Esophagus squamous epithelium (tissue), 5 donors: Measurements from ENCODE around the gene FNBP1L. TPM values are rescaled to one million over a fixed set of nuclear protein-coding genes. Genes with fewer than 3 reads are reported as not detected.
"Not testable (repeated sequence)": the region's sequence is repeated elsewhere in the genome, so short reads cannot be mapped to it uniquely, and the experiment has no call there.

ENCODE experiments used
- DNase-seq: peaks from one replicate; lab custom pipeline; 2025; lab: John Stamatoyannopoulos, UW
- H3K27ac ChIP-seq, 4 donors: fragments of 200-600 bp; sonication (generic); one replicate each; pipeline ENCODE4 v1.5.1; 2016 to 2019; ENCODE audit warnings: mild to moderate bottlenecking in 1 of 4
- H3K27me3 ChIP-seq, 4 donors: fragments of 200-600 bp; sonication (generic); 1 replicate in 3 of 4; 2 replicates in 1 of 4; pipeline versions ENCODE4 v1.5.1 to v1.6.0; 2017 to 2021; ENCODE audit warnings: antibody characterized with exemption in 1 of 4
- H3K36me3 ChIP-seq, 3 donors: fragments of 200-600 bp; sonication (generic); one replicate each; pipeline ENCODE4 v1.5.1; 2016 to 2019
- H3K4me1 ChIP-seq, 3 donors: fragments of 200-600 bp; sonication (generic); one replicate each; pipeline ENCODE4 v1.5.1; 2017 to 2019
- H3K4me3 ChIP-seq, 4 donors: fragments of 200-600 bp; sonication (generic); 1 replicate in 3 of 4; 2 replicates in 1 of 4; pipeline ENCODE4 v1.5.1; 2016 to 2019; ENCODE audit warnings: mild to moderate bottlenecking in 2 of 4, moderate library complexity in 1 of 4
- H3K9me3 ChIP-seq, 3 donors: fragments of 200-600 bp; sonication (generic); one replicate each; pipeline ENCODE4 v1.5.1; 2016 to 2019
- POLR2A ChIP-seq, 4 donors: fragments of 450-650 bp; IDR thresholded peaks; one replicate each; pipeline ENCODE4 v1.6.1; 2017; ENCODE audit warnings: antibody characterized with exemption in 4 of 4, mild to moderate bottlenecking in 4 of 4, moderate library complexity in 3 of 4
- WGBS, 2 donors: methylation state at CpG; one replicate each; pipeline ENCODE4 v1.1.5; 2018; 5-methylcytosine and 5-hydroxymethylcytosine counted together
- intact Hi-C: fragments of 100-400 bp; cut with DNase I; formaldehyde crosslinking; loops from one replicate; pipeline ENCODE4 v1.15.0; 2022
- total RNA-seq, 4 donors: library from RNA; depleted of rRNA; stranded (reverse); fragments of >200 nt; gene quantifications; one replicate each; pipeline ENCODE4 v1.1.0, GENCODE V29; 2016
- TF ChIP-seq, protein P1 (sequence below), 6 experiments: fragments of 450-650 bp in 4 of 6; fragments of 200-600 bp in 2 of 6; sonication (generic) in 2 of 6; IDR thresholded peaks; one replicate each; pipeline ENCODE4 v1.5.1; 2016 to 2019; ENCODE audit warnings: antibody characterized with exemption in 6 of 6, mild to moderate bottlenecking in 4 of 6, moderate library complexity in 4 of 6
- donor health status: DM: yes; HTN: yes; CAD: no.

Gene FNBP1L
- total RNA-seq, 4 donors from 2014 or later: 7.5 to 14.2 (median 9.0) TPM

DNA sequence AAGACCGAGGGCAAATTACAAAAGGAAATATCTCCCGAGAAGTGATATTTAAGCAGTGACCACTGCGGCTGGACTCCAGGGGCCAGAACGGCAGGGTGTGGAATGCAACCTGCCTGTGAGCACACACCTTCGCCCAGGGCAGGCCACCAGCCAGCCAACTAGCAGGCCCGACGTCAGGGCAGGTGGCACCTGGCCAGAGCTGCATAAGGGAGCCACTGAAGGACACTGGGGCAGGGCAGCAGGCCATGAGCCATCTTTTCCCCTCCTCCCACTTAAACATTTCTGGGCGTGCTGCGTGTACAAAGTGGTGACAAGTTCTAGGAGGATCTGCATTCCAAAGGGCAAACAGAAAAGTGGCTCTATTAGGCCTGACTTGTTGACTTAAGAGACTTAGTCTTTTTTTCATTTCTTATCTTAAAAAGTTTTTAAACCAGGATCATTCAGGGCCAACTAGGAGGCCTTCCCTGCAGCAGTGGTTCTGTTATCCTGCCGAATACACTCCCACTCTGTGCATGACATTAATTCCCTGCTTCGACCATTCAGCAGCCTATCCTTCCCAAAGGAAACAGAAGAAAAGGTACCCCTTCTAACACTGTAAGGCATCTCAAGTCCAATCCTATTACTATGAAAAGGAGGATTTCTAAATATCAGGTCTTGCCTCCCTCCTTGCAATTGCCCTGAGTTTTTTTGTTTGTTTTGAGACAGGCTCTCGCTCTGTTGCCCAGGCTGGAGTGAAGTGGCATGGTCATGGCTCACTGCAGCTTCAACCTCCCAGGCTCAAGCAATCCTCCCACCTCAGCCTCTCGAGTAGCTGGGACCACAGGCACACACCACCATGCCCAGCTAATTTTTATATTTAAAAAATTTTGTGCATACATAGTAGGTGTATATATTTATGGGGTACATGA lies 137.4 kb downstream of the FNBP1L start:
- WGBS, 2 donors: 48 to 72% methylated on average over 11 to 12 of the region's 13 CpGs
- DNase-seq: no peak
- TF ChIP-seq POLR2A (IDR thresholded peaks at IDR 0.05): no peak
- TF ChIP-seq, protein P1, sequence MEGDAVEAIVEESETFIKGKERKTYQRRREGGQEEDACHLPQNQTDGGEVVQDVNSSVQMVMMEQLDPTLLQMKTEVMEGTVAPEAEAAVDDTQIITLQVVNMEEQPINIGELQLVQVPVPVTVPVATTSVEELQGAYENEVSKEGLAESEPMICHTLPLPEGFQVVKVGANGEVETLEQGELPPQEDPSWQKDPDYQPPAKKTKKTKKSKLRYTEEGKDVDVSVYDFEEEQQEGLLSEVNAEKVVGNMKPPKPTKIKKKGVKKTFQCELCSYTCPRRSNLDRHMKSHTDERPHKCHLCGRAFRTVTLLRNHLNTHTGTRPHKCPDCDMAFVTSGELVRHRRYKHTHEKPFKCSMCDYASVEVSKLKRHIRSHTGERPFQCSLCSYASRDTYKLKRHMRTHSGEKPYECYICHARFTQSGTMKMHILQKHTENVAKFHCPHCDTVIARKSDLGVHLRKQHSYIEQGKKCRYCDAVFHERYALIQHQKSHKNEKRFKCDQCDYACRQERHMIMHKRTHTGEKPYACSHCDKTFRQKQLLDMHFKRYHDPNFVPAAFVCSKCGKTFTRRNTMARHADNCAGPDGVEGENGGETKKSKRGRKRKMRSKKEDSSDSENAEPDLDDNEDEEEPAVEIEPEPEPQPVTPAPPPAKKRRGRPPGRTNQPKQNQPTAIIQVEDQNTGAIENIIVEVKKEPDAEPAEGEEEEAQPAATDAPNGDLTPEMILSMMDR (IDR thresholded peaks at IDR 0.05): no peak
- Histone ChIP-seq H3K9me3 (no peaks in the 10 kb centered on the region), H3K27ac (peak overlapping the region; percentile 48 to 76 (median 66)), H3K4me1 (peaks cover 0 to 27% (median 13%) of the 10 kb centered on the region in 3 donors), H3K27me3 (no peaks in the 10 kb centered on the region), H3K4me3 (peak overlapping the region in 2 of 4 donors; percentile 23 to 24), H3K36me3 (peaks cover 0 to 73% (median 0%) of the 10 kb centered on the region in 3 donors)
- intact Hi-C loops: no loop called here

- H3K9me3 ChIP-seq: no peaks in the 10 kb centered on the region
- H3K4me3 ChIP-seq: no peak overlapping the region
- DNase-seq: no peak
- H3K27me3 ChIP-seq: no peaks in the 10 kb centered on the region
- no peak overlapping the region for H3K27ac ChIP-seq
- H3K36me3 ChIP-seq: peaks cover 0 to 70% (median 0%) of the 10 kb centered on the region in 3 donors
- intact Hi-C loops: no loop called here
- TF ChIP-seq, protein P1 (IDR thresholded peaks at IDR 0.05): no peak
- TF ChIP-seq POLR2A (IDR thresholded peaks at IDR 0.05): no peak
- peaks cover 6 to 35% (median 15%) of the 10 kb centered on the region in 3 donors for H3K4me1 ChIP-seq
- 92 to 94% methylated on average over 5 of the region's 5 CpGs for WGBS, 2 donors
These were observed 139.4 kb downstream of the FNBP1L start for GRCh38 chr1:93587354-93587753.

GRCh38 chr1:93588206-93588605 lies 140.3 kb downstream of the FNBP1L start:
- Histone ChIP-seq H3K27me3 (no peaks in the 10 kb centered on the region), H3K9me3 (no peaks in the 10 kb centered on the region), H3K27ac (no peak overlapping the region), H3K4me1 (peaks cover 9 to 43% (median 23%) of the 10 kb centered on the region in 3 donors), H3K4me3 (no peak overlapping the region), H3K36me3 (peaks cover 0 to 61% (median 0%) of the 10 kb centered on the region in 3 donors)
- intact Hi-C loops: no loop called here
- DNase-seq: no peak
- no peak for TF ChIP-seq POLR2A (IDR thresholded peaks at IDR 0.05)
- TF ChIP-seq, protein P1 (IDR thresholded peaks at IDR 0.05): no peak
- WGBS, 2 donors: 65 to 80% methylated on average over 6 of the region's 6 CpGs

DNA sequence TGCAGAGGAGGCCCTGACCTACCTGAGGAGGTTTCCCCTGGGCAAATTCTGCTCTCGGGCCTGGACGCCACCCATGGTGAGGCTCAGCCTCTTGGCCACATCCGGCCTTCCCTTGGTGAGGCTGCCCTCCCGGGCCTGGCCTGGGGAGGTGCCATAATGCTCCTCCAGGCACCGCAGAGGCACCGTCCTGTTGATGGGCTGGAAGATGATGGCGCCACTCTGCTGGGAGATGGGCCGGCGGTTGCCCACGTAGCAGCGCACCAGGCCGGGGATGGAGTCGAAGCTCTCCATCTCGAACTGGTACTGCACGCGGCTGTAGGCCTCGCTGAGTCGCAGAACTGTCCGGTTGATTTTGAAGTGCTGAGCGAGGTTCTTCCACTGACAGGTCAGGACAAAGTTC lies 141.0 kb downstream of the FNBP1L start:
- Histone ChIP-seq H3K27me3 (no peaks in the 10 kb centered on the region), H3K4me3 (no peak overlapping the region), H3K9me3 (no peaks in the 10 kb centered on the region), H3K27ac (no peak overlapping the region), H3K36me3 (peaks cover 0 to 54% (median 0%) of the 10 kb centered on the region in 3 donors), H3K4me1 (peaks cover 14 to 49% (median 31%) of the 10 kb centered on the region in 3 donors)
- no peak for DNase-seq
- intact Hi-C loops: no loop called here
- TF ChIP-seq, protein P1 (IDR thresholded peaks at IDR 0.05): no peak
- no peak for TF ChIP-seq POLR2A (IDR thresholded peaks at IDR 0.05)
- WGBS, 2 donors: 82 to 100% methylated on average over 3 to 5 of the region's 20 CpGs

DNA sequence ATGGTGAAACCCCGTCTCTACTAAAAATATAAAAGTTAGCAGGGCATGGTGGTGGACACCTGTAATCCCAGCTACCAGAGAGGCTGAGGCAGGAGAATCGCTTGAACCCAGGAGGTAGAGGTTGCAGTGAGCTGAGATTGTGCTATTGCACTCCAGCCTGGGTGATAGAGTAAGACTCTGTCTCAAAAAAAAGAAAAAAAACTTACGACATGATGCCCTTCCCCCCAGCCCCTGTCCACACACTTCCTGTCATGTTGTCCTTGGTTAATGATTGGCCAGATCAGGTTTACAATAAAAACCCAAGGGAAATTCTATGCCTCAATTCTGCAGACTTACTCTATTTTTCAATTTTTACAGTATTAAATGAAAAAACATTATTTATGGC lies 143.4 kb downstream of the FNBP1L start:
- peaks cover 0 to 54% (median 0%) of the 10 kb centered on the region in 3 donors for H3K36me3 ChIP-seq
- intact Hi-C loops, DNase-seq, H3K4me3 ChIP-seq, H3K9me3 ChIP-seq, H3K27me3 ChIP-seq: not testable (repeated sequence)
- H3K27ac ChIP-seq: peak overlapping the region in 1 of 4 donors; percentile 29
- peaks cover 14 to 52% (median 26%) of the 10 kb centered on the region in 3 donors for H3K4me1 ChIP-seq
- WGBS, 2 donors: 67 to 78% methylated on average over 3 of the region's 3 CpGs
